Mesothelial cell of epicardium (in vitro differentiated cells): ENCODE data around the gene DGKK. TPM values are rescaled to one million over a fixed set of nuclear protein-coding genes. Genes with fewer than 3 reads are reported as not detected.
"Not testable (repeated sequence)": the region's sequence is repeated elsewhere in the genome, so short reads cannot be mapped to it uniquely, and the experiment has no call there.

Experiments used
- DNase-seq, 2 experiments: peaks; one replicate each; pipeline ENCODE4 v3.0.0; 2021; ENCODE audit warnings: low spot score in 2 of 2; ENCODE audit not compliant: unreplicated experiment in 2 of 2
- H3K27ac Mint-ChIP-seq: 2 replicates; pipeline ENCODE4 v1.8.0; 2021; ENCODE audit warnings: mixed read lengths
- H3K27me3 Mint-ChIP-seq: 2 replicates; pipeline ENCODE4 v1.8.0; 2021; ENCODE audit warnings: low read depth, mixed read lengths
- H3K36me3 Mint-ChIP-seq: 2 replicates; pipeline ENCODE4 v1.8.0; 2021; ENCODE audit warnings: mixed read lengths
- H3K4me1 Mint-ChIP-seq: 2 replicates; pipeline ENCODE4 v1.8.0; 2021; ENCODE audit warnings: mixed read lengths
- H3K4me3 Mint-ChIP-seq: 2 replicates; pipeline ENCODE4 v1.8.0; 2021; ENCODE audit warnings: mild to moderate bottlenecking, moderate library complexity, mixed read lengths
- H3K9me3 Mint-ChIP-seq: 2 replicates; pipeline ENCODE4 v1.8.0; 2021; ENCODE audit warnings: mixed read lengths
- total RNA-seq: library from RNA; stranded (reverse); gene quantifications from 3 replicates; pipeline ENCODE4 v1.2.1, GENCODE V29; 2021
- TF ChIP-seq, protein P1 (sequence below): fragments of 200-600 bp; sonication (generic); IDR thresholded peaks from one replicate; pipeline ENCODE4 v1.5.0; 2021; ENCODE audit warnings: antibody characterized with exemption; ENCODE audit not compliant: unreplicated experiment

The DGKK gene
- total RNA-seq, 1 donor from 2014 or later = 0.04 TPM

DNA sequence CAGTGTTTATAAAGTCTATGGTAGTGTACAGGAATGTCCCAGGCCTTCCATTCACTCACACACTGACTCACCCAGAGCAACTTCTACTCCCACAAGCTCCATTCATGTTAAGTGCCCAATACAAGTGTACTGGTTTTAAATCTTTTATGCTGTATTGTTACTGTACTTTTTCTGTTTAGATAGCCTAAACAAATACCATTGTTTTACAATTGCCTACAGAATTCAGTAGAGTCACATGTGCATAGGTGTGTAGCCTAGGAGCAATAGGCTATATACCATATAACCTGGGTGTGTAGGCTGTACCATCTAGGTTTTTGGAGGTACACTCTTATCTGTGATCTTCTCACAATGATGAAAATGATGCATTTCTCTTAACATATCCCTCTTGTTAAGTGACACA, 126.7 kb downstream of the DGKK start:
- H3K4me3 Mint-ChIP-seq = no peak overlapping the region
- H3K9me3 Mint-ChIP-seq = peaks cover 12% of the 10 kb centered on the region
- DNase-seq = no peak
- H3K27ac Mint-ChIP-seq = no peak overlapping the region
- H3K36me3 Mint-ChIP-seq = no peaks in the 10 kb centered on the region
- no peaks in the 10 kb centered on the region for H3K4me1 Mint-ChIP-seq
- TF ChIP-seq, protein P1, sequence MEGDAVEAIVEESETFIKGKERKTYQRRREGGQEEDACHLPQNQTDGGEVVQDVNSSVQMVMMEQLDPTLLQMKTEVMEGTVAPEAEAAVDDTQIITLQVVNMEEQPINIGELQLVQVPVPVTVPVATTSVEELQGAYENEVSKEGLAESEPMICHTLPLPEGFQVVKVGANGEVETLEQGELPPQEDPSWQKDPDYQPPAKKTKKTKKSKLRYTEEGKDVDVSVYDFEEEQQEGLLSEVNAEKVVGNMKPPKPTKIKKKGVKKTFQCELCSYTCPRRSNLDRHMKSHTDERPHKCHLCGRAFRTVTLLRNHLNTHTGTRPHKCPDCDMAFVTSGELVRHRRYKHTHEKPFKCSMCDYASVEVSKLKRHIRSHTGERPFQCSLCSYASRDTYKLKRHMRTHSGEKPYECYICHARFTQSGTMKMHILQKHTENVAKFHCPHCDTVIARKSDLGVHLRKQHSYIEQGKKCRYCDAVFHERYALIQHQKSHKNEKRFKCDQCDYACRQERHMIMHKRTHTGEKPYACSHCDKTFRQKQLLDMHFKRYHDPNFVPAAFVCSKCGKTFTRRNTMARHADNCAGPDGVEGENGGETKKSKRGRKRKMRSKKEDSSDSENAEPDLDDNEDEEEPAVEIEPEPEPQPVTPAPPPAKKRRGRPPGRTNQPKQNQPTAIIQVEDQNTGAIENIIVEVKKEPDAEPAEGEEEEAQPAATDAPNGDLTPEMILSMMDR = no peak
- no peaks in the 10 kb centered on the region for H3K27me3 Mint-ChIP-seq

DNA sequence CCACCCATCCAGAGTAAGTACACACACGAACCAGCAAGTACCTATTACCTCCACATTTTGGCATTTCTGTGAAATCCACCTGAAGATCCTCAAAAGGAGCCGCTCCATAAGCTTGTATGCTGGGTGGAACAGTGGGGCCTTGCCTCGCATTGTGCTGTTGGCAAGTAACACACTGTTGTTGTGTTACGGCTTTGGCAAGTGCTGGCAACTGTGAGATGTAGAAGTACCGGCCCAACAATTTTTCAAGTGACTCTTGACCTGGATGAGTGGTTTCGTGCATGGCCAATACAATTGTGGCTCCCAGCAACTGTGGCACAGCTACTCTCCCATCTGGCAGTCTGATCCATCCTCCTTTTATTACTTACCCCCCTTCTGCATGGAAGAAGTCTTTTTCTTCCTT, 137.3 kb downstream of the DGKK start:
- DNase-seq = no peak
- H3K4me3 Mint-ChIP-seq = no peak overlapping the region
- TF ChIP-seq, protein P1 = no peak
- no peak overlapping the region for H3K27ac Mint-ChIP-seq
- peaks cover 38% of the 10 kb centered on the region for H3K9me3 Mint-ChIP-seq
- H3K27me3 Mint-ChIP-seq = no peaks in the 10 kb centered on the region
- no peaks in the 10 kb centered on the region for H3K4me1 Mint-ChIP-seq
- peaks cover 2% of the 10 kb centered on the region for H3K36me3 Mint-ChIP-seq

DNA sequence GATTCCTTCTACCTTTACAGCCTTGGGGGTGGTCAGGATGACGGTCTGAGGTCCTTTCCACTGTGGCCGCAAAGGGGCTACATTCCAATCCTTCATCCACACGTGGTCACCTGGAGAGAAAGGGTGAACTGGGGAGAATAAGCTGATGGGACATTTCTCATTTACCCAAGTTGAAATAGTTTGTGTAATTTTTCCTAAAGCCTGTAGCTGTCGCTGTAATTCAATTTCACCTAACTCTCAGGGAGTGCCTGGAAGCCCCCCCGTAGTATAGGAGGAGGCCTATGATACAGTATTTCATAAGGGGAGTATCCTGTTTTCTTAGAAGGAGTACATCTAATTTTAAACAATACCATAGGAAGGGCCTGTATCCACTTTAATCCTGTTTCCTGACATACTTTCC, 138.0 kb downstream of the DGKK start:
- H3K27ac Mint-ChIP-seq, DNase-seq, H3K36me3 Mint-ChIP-seq, H3K27me3 Mint-ChIP-seq, H3K4me1 Mint-ChIP-seq, H3K4me3 Mint-ChIP-seq: not testable (repeated sequence)
- peaks cover 42% of the 10 kb centered on the region for H3K9me3 Mint-ChIP-seq

DNA sequence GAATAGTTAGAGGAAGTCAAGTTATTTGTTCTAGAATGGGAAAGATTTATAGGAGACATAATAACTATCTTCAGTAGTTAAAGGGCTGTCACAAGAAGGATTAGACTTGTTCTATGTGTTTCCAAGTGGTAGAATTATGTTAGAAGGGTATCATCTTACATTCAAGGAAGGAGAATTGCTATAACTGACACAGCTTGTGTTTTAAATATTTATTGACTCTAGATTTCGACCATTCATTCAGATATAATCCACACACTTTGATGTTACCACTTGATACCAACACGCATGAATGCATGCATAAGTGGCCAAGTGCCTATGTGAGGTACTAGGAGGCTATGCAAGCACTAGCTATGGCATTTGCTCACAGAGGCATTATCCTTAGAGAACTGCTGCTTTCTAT, 143.4 kb downstream of the DGKK start:
- H3K36me3 Mint-ChIP-seq = no peaks in the 10 kb centered on the region
- H3K4me3 Mint-ChIP-seq = no peak overlapping the region
- TF ChIP-seq, protein P1 = no peak
- H3K27ac Mint-ChIP-seq = no peak overlapping the region
- H3K27me3 Mint-ChIP-seq = no peaks in the 10 kb centered on the region
- no peak for DNase-seq
- H3K4me1 Mint-ChIP-seq = no peaks in the 10 kb centered on the region
- peaks cover 40% of the 10 kb centered on the region for H3K9me3 Mint-ChIP-seq
